Gastroesophageal sphincter (tissue), 4 donors: ENCODE data around the gene INVS. TPM values are rescaled to one million over a fixed set of nuclear protein-coding genes. Genes with fewer than 3 reads are reported as not detected.
"Not testable (repeated sequence)": the region's sequence is repeated elsewhere in the genome, so short reads cannot be mapped to it uniquely, and the experiment has no call there.

Experiments
- ATAC-seq: fragments of 150-250 bp; one replicate; pipeline ENCODE4 v1.9.1; 2016; ENCODE audit warnings: mild to moderate bottlenecking, moderate library complexity
- H3K27ac ChIP-seq, 4 donors: fragments of 200-600 bp; sonication (generic) in 3 of 4; 1 replicate in 3 of 4; 2 replicates in 1 of 4; pipeline ENCODE4 v1.5.1; 2016 to 2019
- H3K27me3 ChIP-seq: fragments of 200-600 bp; sonication (generic); one replicate; pipeline ENCODE4 v1.5.1; 2019
- H3K36me3 ChIP-seq, 2 donors: fragments of 200-600 bp; sonication (generic); one replicate each; pipeline ENCODE4 v1.5.1; 2019; ENCODE audit warnings: control low read depth in 1 of 2
- H3K4me1 ChIP-seq, 3 donors: fragments of 200-600 bp; sonication (generic); 1 replicate in 2 of 3; 2 replicates in 1 of 3; pipeline ENCODE4 v1.5.1; 2016 to 2019; ENCODE audit warnings: control low read depth in 2 of 3
- H3K4me3 ChIP-seq, 2 donors: fragments of 200-600 bp; sonication (generic); one replicate each; pipeline ENCODE4 v1.5.1; 2019; ENCODE audit warnings: mild to moderate bottlenecking in 1 of 2, moderate library complexity in 1 of 2
- H3K9me3 ChIP-seq, 3 donors: fragments of 200-600 bp; sonication (generic); one replicate each; pipeline ENCODE4 v1.5.1; 2017 to 2019; ENCODE audit warnings: control low read depth in 2 of 3
- CTCF ChIP-seq, 4 experiments: fragments of 200-600 bp in 2 of 4; fragments of 450-650 bp in 2 of 4; sonication (generic) in 1 of 4; IDR thresholded peaks; one replicate each; pipeline ENCODE4 v1.5.1; 2017 to 2019; ENCODE audit warnings: antibody characterized with exemption in 4 of 4, mild to moderate bottlenecking in 2 of 4, moderate library complexity in 2 of 4
- EP300 ChIP-seq: sonication (generic); formaldehyde crosslinking; IDR thresholded peaks from one replicate; pipeline ENCODE4 v1.6.1; 2017; ENCODE audit warnings: antibody characterized with exemption, mild to moderate bottlenecking
- POLR2A ChIP-seq, 2 donors: fragments of 450-650 bp; IDR thresholded peaks; one replicate each; pipeline ENCODE4 v1.6.1; 2017; ENCODE audit warnings: antibody characterized with exemption in 2 of 2, mild to moderate bottlenecking in 2 of 2, moderate library complexity in 1 of 2
- POLR2AphosphoS5 ChIP-seq: sonication (generic); formaldehyde crosslinking; IDR thresholded peaks from one replicate; pipeline ENCODE4 v1.6.1; 2017; ENCODE audit warnings: antibody characterized with exemption
- WGBS, 2 donors: methylation state at CpG; one replicate each; pipeline ENCODE4 v1.1.5; 2018; ENCODE audit warnings: low coverage in 1 of 2; 5-methylcytosine and 5-hydroxymethylcytosine counted together
- total RNA-seq, 4 donors: library from RNA; depleted of rRNA; stranded (reverse); fragments of >200 nt; gene quantifications; one replicate each; pipeline ENCODE4 v1.1.0, GENCODE V29; 2016

INVS gene
- total RNA-seq, 4 donors from 2014 or later: 18.3 to 35.0 (median 25.6) TPM

GRCh38 chr9:100229561-100229960, 130.5 kb downstream of the INVS start:
- TF ChIP-seq EP300 (no peak), POLR2AphosphoS5 (no peak), CTCF (IDR thresholded peaks at IDR 0.05) (no peak), POLR2A (IDR thresholded peaks at IDR 0.05) (no peak)
- no peak for ATAC-seq
- 91 to 96% methylated on average over 3 of the region's 3 CpGs for WGBS, 2 donors

GRCh38 chr9:100236986-100237385, 137.9 kb downstream of the INVS start:
- ATAC-seq, H3K27me3 ChIP-seq, H3K4me1 ChIP-seq, H3K27ac ChIP-seq, H3K9me3 ChIP-seq, H3K4me3 ChIP-seq: not testable (repeated sequence)
- H3K36me3 ChIP-seq: peaks cover 0 to 33% of the 10 kb centered on the region in 2 donors
- 100% methylated on average over 6 of the region's 7 CpGs; no CpG with 5 or more reads in 1 of the 2 donors for WGBS, 2 donors

More at GRCh38 chr9:100229561-100229960, 130.5 kb downstream of the INVS start:
- no peaks in the 10 kb centered on the region for H3K27me3 ChIP-seq
- H3K4me1 ChIP-seq: no peaks in the 10 kb centered on the region
- H3K27ac ChIP-seq: no peak overlapping the region
- no peak overlapping the region for H3K4me3 ChIP-seq
- H3K36me3 ChIP-seq: peaks cover 0 to 54% of the 10 kb centered on the region in 2 donors
- peaks cover 0 to 4% (median 0%) of the 10 kb centered on the region in 3 donors for H3K9me3 ChIP-seq

- no peaks in the 10 kb centered on the region for H3K9me3 ChIP-seq
- no peak for ATAC-seq
- H3K27ac ChIP-seq: no peak overlapping the region
- H3K36me3 ChIP-seq: peaks cover 0 to 68% of the 10 kb centered on the region in 2 donors
- H3K4me3 ChIP-seq: no peak overlapping the region
- TF ChIP-seq POLR2A (IDR thresholded peaks at IDR 0.05) (no peak), EP300 (no peak), POLR2AphosphoS5 (no peak), CTCF (IDR thresholded peaks at IDR 0.05) (no peak)
- WGBS, 2 donors: 59 to 76% methylated on average over 2 of the region's 2 CpGs
- no peaks in the 10 kb centered on the region for H3K27me3 ChIP-seq
- no peaks in the 10 kb centered on the region for H3K4me1 ChIP-seq
Measured at GRCh38 chr9:100240512-100240911, 141.5 kb downstream of the INVS start.

GRCh38 chr9:100267211-100267610, 168.2 kb downstream of the INVS start:
- no peak for TF ChIP-seq CTCF (IDR thresholded peaks at IDR 0.05)
- no peak for TF ChIP-seq EP300
- TF ChIP-seq POLR2A (IDR thresholded peaks at IDR 0.05): no peak
- TF ChIP-seq POLR2AphosphoS5: no peak
- no peak for ATAC-seq
- H3K4me3 ChIP-seq: no peak overlapping the region
- no peaks in the 10 kb centered on the region for H3K9me3 ChIP-seq
- H3K27me3 ChIP-seq: no peaks in the 10 kb centered on the region
- no peaks in the 10 kb centered on the region for H3K4me1 ChIP-seq
- peaks cover 0 to 33% of the 10 kb centered on the region in 2 donors for H3K36me3 ChIP-seq
- no peak overlapping the region for H3K27ac ChIP-seq
- 93 to 95% methylated on average over 3 of the region's 3 CpGs for WGBS, 2 donors

- Histone ChIP-seq H3K9me3 (no peaks in the 10 kb centered on the region), H3K36me3 (peaks cover 0 to 39% of the 10 kb centered on the region in 2 donors), H3K27ac (no peak overlapping the region), H3K4me3 (no peak overlapping the region), H3K4me1 (no peaks in the 10 kb centered on the region), H3K27me3 (no peaks in the 10 kb centered on the region)
- no peak for ATAC-seq
- 89 to 94% methylated on average over 4 of the region's 4 CpGs for WGBS, 2 donors
- TF ChIP-seq EP300 (no peak), POLR2A (IDR thresholded peaks at IDR 0.05) (no peak), POLR2AphosphoS5 (no peak), CTCF (IDR thresholded peaks at IDR 0.05) (no peak)
Measured at GRCh38 chr9:100268271-100268670, 169.2 kb downstream of the INVS start.
